Liver (tissue), 3 donors: ENCODE data around the gene ABCB6.

ENCODE experiments used
- CTCF ChIP-seq: fragments of 150-350 bp; IDR thresholded peaks from 2 replicates; pipeline ENCODE4 v1.5.1; 2017; ENCODE audit warnings: improper control_type of control experiment, low read depth, low read length; ENCODE audit not compliant: missing input control
- GABPA ChIP-seq, 2 donors: IDR thresholded peaks in 1 of 2; conservative IDR thresholded peaks in 1 of 2; 2 replicates each; pipeline ENCODE4 v1.6.1; 2016; ENCODE audit warnings: antibody characterized with exemption in 2 of 2, mild to moderate bottlenecking in 1 of 2, moderate library complexity in 1 of 2
- SP1 ChIP-seq: IDR thresholded peaks from 2 replicates; pipeline ENCODE4 v1.6.1; 2018; ENCODE audit warnings: antibody characterized with exemption, mild to moderate bottlenecking
- donor health status: healthy.
- donor health status: healthy.

GRCh38 chr2:219175486-219175885 lies 43.3 kb downstream of the ABCB6 start:
- TF ChIP-seq CTCF (no peak), GABPA (IDR thresholded peaks at IDR 0.05 in 1 of 2, conservative IDR thresholded peaks at IDR 0.05 in 1 of 2) (no peak), SP1 (no peak)
